Activated CD8-positive, alpha-beta memory T cell treated with anti-CD3 and anti-CD28 coated beads for 4 hours (primary cell): Measurements from ENCODE around the gene PCDH15.
"Not testable (repeated sequence)": the region's sequence is repeated elsewhere in the genome, so short reads cannot be mapped to it uniquely, and the experiment has no call there.

ENCODE experiments used
- DNase-seq, 2 donors: peaks; one replicate each; pipeline ENCODE4 v3.0.0-alpha.2; 2020; ENCODE audit warnings: low read depth in 2 of 2

Gene PCDH15

DNA sequence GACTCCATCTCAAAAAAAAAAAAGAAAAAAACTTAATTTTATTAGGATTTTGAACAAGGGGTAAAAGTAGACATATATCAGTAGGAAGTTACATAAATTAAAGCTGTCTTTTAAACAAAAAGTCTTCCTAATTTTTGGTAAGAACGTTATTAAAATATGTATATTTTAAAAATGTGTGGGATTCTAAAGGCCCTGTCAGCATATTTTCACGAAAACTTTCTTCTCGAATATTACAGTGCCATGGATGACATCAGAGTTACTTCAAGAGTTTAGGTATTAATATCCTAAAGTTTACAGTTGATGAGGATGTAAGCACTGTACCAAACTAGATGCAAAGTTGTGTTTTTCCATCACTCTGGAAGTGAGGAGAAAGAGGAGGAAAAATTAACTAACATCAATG lies 820.8 kb downstream of the PCDH15 start:
- no peak for DNase-seq

DNA sequence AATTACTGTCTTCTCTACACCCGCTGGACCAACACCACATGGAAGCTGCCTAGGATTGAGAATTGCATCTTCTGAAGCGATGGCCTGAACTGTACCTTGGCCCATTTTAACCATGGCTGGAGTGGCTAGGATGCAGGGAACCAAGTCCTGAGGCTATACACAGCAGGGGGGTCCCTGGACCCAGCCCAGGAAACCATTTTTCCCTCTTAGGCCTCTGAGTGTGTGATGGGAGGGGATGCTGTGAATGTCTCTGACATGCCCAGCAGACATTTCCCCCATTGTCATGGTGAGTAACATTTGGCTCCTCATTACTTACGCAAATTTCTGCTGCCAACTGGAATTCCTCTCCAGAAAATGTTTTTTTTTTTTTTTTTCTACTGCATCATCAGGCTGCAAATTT lies 822.7 kb downstream of the PCDH15 start:
- no peak for DNase-seq

DNA sequence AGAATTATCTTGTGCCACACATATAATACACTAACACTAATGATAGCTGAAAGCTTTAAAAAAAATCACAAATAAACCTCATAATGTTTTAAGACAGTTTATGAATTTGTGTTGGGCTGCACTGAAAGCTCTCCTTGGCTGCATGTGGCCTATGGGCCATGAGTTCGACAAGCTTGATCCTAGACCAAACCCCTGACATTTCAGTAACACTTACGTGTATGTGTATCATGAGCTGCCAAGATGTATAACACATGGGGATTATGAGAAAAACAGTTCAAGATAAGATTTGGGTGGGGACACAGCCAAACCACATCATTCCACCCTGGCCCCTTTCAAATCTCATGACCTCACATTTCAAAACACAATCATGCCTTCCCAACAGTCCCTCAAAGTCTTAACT lies 823.8 kb downstream of the PCDH15 start:
- DNase-seq, result no peak

DNA sequence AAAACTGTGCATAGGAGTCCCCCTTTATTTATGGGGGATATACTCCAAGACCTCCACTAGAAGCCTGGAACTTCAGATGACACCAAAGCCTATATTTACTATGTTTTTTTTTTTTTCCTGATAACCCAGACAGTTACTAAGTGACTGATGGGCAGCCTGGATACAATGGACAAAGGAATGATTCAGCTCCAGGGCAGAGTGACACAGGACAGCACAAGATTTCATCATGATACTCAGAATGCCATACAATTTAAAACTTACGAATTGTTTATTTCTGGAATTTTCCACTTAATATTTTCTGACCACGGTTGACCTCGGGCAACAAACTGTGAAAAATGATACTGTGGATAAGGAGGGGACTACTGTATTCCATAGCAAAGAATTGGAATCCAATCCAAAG lies 843.6 kb downstream of the PCDH15 start:
- DNase-seq, result no peak

DNA sequence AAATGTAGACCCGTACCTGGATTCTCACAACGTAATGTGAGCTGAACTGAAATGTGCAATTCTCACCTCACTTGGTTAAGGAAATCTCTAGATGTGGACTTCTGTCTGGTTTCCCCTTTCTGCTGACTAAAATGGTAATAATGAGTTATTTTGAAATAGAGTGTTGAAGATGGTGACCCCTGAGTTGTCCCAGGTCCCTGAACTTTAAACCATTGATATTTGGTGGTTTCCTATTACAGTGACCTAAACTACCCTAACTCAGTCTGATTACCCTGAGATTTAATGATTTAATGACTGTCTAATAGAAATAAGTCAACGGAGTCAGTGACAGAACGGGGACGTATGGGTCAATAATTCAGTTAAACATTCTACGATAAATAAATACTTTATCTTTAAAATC lies 845.9 kb downstream of the PCDH15 start:
- no peak for DNase-seq

DNA sequence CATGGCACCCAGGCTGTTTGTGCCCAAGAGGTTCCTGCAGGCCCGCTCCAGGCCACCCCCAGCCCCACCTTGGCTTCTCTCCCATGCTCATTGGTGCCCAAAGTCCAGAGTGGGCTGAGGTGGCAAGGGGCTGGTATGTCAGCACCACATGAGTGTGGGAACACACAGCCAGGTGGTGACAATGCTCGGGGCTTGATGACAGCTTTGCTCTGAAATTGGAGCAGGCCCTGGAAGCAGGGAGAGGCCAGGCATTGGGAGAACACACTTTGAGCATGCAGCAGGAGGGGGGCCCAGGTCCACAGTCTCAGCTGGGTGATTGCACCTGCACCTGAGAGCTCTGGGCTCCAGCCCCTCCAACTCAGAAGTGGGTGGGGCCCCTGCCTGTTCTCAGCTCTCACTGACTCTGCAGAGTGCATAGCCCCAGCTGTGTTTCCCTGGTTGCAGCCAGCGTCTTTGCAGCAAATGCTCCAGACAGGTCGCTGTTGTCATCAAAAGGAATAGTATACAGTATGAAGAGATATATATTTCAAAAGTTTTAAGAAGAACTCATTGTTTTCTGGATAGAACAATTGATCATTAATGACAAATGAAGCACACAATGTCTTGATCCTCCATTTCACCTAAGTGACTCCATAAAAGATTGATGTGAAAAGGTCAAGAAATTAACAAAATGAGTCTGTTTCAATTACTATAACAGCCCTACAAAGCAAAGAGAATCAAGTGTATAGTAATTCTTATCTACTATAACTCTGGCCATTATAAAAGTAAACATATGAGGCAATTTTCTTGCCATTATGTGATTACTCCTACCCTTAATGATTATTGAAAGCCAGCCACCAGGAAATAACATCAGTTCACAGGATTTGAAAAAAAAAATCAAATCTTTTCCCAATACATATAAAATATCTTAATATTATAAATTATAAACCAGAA lies 848.1 kb downstream of the PCDH15 start:
- DNase-seq, result no peak

DNA sequence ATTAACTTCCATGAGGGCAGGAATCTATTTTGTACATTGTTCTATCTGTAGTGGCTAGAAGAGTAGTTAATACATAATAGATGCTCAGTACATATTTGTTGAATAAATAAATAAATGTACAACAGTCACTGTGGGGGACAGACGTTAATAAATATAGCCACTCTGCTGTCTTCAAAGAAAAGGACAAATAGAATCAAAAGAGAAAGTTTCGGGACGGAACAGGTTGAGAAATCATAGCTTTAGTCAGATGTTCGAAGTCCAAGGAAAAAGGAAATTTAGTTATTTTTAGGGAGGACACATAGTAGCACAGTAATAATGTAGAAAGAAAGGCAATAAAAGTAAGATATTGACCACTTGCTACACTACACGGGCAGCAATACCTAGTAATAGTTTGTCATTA lies 861.4 kb downstream of the PCDH15 start:
- DNase-seq, result no peak

DNA sequence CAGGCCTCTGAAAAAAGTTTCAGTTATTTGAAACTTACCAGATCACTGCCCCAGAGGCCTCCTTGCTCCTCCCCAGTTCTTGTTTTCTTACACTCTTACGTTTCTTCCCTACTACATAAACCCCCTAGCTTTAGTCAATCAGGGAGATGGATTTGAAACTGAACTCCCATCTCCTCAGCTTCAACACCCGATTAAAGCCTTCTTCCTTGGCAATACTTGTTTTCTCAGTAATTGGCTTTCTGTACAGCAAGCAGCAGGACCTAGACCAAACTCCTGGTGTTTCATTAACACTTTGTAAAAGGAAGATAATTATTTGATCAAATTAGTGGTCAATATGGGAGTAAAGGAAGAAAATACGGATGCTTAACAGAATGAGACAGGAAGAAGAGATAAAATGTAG lies 870.4 kb downstream of the PCDH15 start:
- DNase-seq, result no peak

DNA sequence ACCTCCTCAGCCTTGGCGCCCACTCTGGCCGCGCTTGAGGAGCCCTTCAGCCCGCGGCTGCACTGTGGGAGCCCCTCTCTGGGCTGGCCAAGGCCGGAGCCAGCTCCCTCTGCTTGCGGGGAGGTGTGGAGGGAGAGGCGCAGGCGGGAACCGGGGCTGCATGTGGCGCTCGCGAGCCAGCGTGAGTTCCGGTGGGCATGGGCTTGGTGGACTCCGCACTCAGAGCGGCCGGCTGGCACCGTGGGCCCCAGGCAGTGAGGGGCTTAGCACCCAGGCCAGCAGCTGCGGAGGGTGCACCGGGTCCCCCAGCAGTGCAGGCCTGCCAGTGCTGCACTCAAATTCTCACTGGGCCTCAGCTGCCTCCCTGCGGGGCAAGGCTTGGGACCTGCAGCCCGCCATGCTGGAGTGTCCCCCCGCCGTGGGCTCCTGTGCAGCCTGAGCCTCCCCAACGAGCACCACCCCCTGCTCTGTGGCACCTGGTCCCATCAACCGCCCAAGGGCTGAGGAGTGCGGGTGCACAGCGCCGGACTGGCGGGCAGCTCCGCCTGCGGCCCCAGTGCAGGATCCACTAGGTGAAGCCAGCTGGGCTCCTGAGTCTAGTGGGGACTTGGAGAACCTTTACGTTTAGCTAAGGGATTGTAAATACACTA lies 876.9 kb downstream of the PCDH15 start:
- not testable (repeated sequence) for DNase-seq

DNA sequence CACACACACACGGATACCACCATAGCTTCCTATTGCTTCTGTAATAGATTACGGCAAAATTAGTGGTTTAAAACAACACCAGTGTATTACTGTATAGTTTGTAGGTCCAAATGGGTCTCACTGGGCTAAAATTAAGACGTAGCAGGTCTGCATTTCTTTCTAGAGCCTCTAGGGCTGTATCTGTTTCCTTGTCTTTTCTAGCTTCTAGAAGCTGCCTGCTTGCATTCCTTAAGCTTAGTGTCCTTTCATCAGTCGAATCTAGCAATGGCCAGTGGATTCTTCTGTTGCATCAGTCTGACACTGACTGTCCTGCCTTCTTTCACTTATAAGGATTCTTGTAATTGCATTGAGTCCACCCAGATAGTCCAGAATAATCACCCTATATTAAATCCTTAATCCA lies 882.3 kb downstream of the PCDH15 start:
- no peak for DNase-seq

DNA sequence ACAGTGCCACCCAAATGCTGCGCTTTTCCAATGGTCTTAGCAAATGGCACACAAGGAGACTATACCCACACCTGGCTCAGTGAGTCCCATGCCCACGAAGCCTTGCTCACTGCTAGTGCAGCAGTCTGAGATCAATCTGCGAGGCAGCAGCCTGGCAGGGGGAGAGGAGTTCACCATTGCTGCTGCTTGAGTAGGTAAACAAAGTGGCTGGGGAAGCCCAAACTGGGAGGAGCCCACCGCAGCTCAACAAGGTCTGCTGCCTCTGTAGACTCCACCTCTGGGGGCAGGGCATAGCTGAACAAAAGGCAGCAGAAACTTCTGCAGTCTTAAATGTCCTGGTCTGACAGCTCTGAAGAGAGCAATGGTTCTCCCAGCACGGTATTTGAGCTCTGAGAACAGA lies 891.2 kb downstream of the PCDH15 start:
- DNase-seq, result no peak

DNA sequence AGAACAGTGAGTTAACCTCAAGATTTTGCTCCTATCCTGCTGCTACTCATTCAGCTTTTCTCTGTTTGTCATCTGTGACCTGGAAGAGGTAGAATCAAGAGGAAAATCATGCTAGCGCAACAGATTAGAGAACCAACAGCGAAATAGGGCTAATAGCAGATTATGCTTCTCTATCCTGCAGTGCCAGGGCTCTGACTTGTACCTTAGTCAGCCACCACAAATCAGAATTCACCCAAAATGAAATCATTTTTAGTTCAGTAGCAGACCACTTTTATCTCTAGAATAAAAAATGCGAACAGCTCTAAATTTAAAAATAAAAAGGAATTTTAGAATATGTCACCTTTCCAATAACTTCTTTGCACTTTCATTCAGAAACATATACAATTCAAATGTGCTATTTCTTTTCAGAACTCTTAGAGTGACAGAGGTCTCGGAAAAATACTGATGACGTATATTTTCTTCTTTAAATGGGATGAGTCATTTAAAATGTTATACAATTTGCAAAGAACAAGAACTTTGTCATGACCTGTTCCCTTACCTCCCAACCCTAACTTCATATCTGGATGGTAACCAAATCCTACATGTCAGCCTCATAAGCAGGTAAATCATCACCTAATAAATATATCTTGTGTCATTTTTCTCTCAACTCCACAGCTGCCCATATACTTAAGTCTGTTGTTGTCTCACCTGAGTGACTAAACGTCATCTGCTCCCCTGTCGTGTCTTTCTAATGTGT lies 896.4 kb downstream of the PCDH15 start:
- DNase-seq, result no peak

DNA sequence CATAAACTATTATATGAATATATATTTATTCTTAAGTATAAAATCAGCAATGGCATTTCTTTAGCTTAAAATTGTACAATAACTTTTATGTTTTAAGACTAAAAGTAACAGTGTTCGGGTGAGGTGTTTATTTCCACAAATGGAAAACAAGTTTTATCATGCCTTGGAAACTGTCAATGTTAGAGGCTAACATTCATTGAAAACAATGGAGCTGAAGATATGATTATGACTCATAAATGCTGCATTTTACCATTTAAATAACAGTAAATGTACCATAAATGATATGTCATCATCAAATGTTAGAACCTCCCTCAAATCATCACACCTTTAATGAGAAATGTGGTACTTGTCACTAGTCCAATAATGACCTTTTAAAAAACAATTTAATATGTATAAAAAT lies 897.3 kb downstream of the PCDH15 start:
- DNase-seq, result no peak

DNA sequence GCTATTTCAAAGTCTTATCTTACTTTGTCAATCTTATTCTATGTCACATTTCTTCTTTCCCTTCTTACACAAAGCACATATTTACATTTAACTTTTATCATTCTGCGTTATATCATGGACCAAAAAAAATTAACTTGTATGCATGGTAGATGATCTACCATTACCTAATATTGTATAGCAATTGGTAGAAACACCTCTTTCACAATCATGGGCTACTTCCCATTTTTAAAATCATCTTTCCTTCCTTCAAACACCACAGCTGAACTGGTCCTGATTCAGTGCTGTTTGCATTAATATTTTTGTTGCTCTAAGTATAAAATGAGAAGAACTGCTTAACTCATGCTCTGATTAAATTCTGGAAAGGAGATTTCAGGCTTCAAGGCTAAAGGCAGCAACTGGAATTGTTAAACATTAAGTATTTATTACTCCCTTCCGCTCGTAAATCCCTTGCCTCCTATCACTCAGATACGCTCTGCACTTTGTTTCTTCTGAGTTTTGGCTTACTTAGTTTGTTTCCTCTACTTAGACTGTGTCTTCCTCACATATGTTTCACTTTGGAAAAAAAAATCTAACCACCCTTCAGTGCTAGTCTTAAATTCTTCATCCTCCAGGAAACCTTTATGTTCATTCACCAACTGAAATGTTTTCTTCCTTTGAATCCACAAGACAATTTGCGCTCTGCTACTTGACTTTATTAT lies 901.4 kb downstream of the PCDH15 start:
- DNase-seq, result no peak

DNA sequence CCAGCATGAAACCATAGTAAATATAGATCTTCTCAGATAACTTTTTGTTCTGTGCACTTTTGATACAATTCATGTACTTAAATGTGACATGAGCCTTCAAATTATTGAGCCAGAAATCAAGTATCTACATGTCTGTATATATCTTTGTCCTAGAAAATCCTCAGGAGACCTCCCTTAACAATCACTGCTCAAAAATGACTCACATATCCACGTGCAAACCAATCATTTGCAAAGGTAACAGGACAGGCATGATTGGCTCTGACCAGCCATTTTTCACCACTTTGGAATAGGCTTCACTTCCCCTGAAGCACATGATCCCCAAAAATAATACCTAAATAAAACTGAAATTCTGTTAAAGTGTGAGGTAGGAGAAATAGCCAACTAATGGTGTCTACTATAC lies 902.5 kb downstream of the PCDH15 start:
- no peak for DNase-seq

DNA sequence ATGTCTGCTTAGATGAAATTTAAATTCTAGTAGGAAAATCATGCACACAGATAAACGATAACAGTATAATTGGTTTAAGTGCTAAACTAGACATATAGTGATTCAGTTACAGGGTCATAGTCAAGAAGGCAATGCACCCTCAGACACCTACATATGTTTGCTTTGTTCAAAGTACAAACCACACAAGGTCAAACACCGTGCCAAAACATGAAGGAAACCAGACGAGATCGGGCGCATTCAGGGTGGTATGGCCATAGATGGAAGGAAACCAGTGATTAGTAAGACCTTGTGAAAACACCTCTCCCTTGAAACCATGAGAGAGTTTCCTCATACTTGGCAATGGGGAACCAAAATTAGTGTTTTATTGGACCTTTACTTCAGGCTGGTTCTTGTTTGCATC lies 906.9 kb downstream of the PCDH15 start:
- DNase-seq, result no peak

DNA sequence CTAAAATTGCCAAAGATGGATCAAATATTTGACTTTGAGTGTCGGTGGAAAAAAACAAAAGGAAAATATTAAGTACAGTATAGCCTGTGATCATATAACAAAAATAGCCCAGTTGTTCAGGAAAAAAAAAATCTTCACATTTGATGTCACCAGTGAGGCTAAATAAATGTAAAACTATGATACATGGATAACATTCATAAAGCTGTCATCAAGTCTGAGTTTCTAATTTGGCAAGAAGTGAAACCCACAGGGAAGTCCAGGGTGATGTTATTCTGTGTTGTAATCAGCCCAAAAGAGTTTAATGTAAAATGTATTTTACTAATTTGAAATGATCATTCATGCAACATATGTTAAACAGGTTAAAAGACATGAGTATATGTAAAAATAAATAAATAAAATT lies 908.0 kb downstream of the PCDH15 start:
- DNase-seq, result no peak

DNA sequence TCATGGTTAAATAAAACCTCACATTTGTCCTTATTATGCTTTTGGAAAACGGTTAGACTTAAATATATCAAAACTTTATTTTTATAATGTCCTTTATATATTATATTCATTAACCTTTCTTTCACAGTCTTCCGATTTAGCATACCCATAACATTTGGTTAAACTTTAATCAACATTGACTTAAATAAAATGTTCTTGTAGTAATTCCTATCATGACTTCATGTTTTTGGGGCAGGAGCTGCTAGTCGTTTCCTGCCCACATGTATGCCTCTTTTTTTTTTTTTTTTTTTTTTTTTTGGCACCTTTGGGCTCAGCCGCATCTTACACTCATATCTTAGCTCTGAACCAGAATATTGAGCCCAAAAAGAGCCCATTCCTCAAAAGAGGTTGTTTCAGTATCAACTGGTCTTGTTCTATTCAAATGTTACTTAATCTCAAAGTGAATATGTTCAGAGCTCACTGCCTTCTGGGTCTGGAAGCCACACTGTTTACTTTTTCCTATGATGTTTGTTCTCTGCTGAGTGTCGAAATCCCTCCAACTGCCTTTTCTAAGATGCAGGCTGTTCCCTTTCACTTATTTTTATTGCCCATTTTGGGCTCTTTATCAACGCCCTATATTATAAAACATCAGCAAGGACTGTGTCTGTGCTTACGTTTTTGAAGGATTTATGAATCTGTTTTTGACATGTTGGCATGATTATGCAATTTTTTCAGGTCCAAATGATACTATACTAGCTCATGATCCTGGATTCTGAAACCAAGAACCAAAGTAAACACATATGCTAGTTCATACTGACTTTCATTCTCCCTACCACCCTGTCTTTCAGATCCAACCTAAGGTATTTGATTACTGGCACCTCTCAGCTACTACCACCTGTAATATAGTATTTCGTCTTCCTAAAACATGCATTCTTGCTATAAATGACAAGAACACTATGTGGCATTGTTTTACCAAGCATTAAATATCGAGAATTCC lies 914.4 kb downstream of the PCDH15 start:
- no peak for DNase-seq

DNA sequence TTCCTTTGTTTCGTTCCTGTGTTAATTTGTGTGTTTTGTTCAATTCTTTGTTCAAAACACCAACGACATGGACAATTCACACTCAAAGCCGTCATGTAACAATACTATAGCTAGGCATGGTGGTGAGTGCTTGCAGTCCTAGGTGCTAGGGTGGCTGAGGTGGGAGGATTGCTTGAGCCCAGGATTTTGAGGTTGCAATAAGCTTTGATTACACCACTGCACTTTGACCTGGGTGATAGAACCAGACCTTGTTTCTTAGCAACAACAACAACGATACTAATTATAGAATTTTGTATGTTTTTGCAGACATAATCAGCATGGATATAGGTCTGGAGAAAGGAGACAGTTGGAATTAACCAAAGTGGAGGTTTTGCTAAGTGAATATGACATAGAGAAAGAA lies 936.2 kb downstream of the PCDH15 start:
- DNase-seq, result no peak

DNA sequence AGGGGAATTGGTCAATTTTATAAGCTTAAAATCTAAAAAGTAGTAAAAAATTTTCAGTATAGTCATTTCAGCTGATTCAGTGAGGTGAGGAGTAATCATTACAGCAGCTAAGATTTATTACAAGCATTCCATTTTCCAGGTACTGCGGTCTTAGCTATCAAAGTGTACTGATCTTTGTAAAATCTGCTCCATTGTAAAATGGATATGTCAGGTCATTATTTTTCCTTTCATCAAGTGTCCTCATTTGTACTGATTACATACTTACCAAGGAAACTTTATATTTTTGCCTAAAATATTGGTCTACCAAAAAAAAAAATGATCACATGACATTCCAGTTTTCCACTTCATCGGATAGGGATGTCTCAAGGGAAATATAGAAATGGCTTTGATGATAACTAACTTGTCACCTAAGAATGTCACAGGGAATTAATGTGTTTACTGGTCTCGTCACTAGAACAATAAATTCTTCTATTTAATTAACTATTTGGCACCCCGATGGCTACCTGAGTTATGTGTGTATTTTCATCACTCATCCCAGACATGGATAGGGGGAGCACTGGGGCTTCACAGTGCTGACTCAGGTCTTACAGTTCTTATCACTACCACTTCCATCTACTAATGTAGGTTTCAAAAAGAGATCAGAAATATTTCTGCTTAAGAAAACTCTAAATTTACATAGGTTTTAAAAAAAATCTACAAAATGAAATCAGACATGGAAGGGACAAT lies 948.4 kb downstream of the PCDH15 start:
- no peak for DNase-seq
